CD4-positive, alpha-beta T cell (primary cell): ENCODE measurements around the gene RAVER1. TPM values are rescaled to one million over a fixed set of nuclear protein-coding genes. Genes with fewer than 3 reads are reported as not detected.
"Not testable (repeated sequence)": the region's sequence is repeated elsewhere in the genome, so short reads cannot be mapped to it uniquely, and the experiment has no call there.

ENCODE experiments used
- ATAC-seq: fragments of 200-7000 bp; cut with Tn5 transposase; one replicate; pipeline ENCODE4 v1.10.0; 2022; ENCODE audit warnings: mild to moderate bottlenecking; ENCODE audit not compliant: poor library complexity
- CTCF ChIA-PET: fragments of 350-600 bp; sonication (Branson Sonifier 250); formaldehyde crosslinking; loops from one replicate; lab custom pipeline; 2021; ENCODE audit warnings: antibody characterized with exemption, inconsistent platforms; lab: Charles Lee
- POLR2A ChIA-PET: fragments of 350-600 bp; sonication (Branson Sonifier 250); formaldehyde crosslinking; loops from one replicate; lab custom pipeline; 2021; ENCODE audit warnings: antibody characterized with exemption, inconsistent platforms; lab: Charles Lee
- DNase-seq, 14 experiments: peaks; one replicate each; pipeline ENCODE4 v3.0.0-alpha.2; 2013 to 2020; ENCODE audit warnings: mixed read lengths in 2 of 14
- H3K27ac ChIP-seq, 2 donors: one replicate each; pipeline versions ENCODE4 v1.5.1 to v1.7.0; 2013; ENCODE audit warnings: low read length in 2 of 2, low read depth in 1 of 2, mild to moderate bottlenecking in 1 of 2
- H3K27me3 ChIP-seq, 2 experiments: 1 replicate in 1 of 2; 2 replicates in 1 of 2; pipeline versions ENCODE4 v1.6.1 to v1.7.0; 2013; ENCODE audit warnings: low read length in 2 of 2, control low read depth in 1 of 2, mild to moderate bottlenecking in 1 of 2, moderate library complexity in 1 of 2; ENCODE audit not compliant: insufficient read depth in 2 of 2, control insufficient read depth in 1 of 2
- H3K36me3 ChIP-seq: one replicate; pipeline ENCODE4 v1.6.1; 2013; ENCODE audit warnings: low read length, control low read depth; ENCODE audit not compliant: insufficient read depth
- H3K4me1 ChIP-seq: one replicate; pipeline ENCODE4 v1.6.1; 2013; ENCODE audit warnings: low read length, control low read depth; ENCODE audit not compliant: insufficient read depth
- H3K4me3 ChIP-seq: one replicate; pipeline ENCODE4 v1.5.1; 2013; ENCODE audit warnings: mild to moderate bottlenecking, low read length, moderate library complexity
- H3K9me3 ChIP-seq, 2 experiments: 1 replicate in 1 of 2; 2 replicates in 1 of 2; pipeline versions ENCODE4 v1.6.1 to v1.7.0; 2013; ENCODE audit warnings: low read length in 2 of 2, mild to moderate bottlenecking in 2 of 2, control low read depth in 1 of 2, moderate library complexity in 1 of 2; ENCODE audit not compliant: control insufficient read depth in 1 of 2, insufficient read depth in 1 of 2
- H3K27ac Mint-ChIP-seq: one replicate; pipeline ENCODE4 v1.8.0; 2020; ENCODE audit warnings: mixed read lengths
- H3K27me3 Mint-ChIP-seq: one replicate; pipeline ENCODE4 v1.8.0; 2021; ENCODE audit warnings: mixed read lengths
- H3K36me3 Mint-ChIP-seq: one replicate; pipeline ENCODE4 v1.8.0; 2021; ENCODE audit warnings: low read depth, mixed read lengths
- H3K4me1 Mint-ChIP-seq: one replicate; pipeline ENCODE4 v1.8.0; 2021; ENCODE audit warnings: low read depth, mixed read lengths
- H3K4me3 Mint-ChIP-seq: one replicate; pipeline ENCODE4 v1.8.0; 2020; ENCODE audit warnings: mild to moderate bottlenecking, mixed read lengths
- H3K9me3 Mint-ChIP-seq: one replicate; pipeline ENCODE4 v1.8.0; 2020; ENCODE audit warnings: mixed read lengths
- intact Hi-C, 2 experiments: fragments of 100-400 bp; cut with DNase I in 1 of 2; cut with micrococcal nuclease in 1 of 2; formaldehyde crosslinking; loops; one replicate each; pipeline versions ENCODE4 v1.15.1 to v1.9.0; 2023 to 2025; cut with DNase I, micrococcal nuclease
- polyA plus RNA-seq, 2 donors: library from polyadenylated mRNA; unstranded; fragments of 120-200 nt; gene quantifications; one replicate each; pipeline ENCODE4 v1.2.1, GENCODE V29; 2013
- total RNA-seq, 174 experiments: library from RNA in 2 of 174; stranded (reverse) in 2 of 174; gene quantifications; one replicate each; pipeline ENCODE4 v1.2.3 and lab custom pipeline; 2021 to 2026
- TF ChIP-seq, protein P1 (sequence below): fragments of 200-600 bp; IDR thresholded peaks from one replicate; pipeline ENCODE4 v1.8.0; 2022; ENCODE audit warnings: antibody characterized with exemption, mild to moderate bottlenecking

The RAVER1 gene, protein sequence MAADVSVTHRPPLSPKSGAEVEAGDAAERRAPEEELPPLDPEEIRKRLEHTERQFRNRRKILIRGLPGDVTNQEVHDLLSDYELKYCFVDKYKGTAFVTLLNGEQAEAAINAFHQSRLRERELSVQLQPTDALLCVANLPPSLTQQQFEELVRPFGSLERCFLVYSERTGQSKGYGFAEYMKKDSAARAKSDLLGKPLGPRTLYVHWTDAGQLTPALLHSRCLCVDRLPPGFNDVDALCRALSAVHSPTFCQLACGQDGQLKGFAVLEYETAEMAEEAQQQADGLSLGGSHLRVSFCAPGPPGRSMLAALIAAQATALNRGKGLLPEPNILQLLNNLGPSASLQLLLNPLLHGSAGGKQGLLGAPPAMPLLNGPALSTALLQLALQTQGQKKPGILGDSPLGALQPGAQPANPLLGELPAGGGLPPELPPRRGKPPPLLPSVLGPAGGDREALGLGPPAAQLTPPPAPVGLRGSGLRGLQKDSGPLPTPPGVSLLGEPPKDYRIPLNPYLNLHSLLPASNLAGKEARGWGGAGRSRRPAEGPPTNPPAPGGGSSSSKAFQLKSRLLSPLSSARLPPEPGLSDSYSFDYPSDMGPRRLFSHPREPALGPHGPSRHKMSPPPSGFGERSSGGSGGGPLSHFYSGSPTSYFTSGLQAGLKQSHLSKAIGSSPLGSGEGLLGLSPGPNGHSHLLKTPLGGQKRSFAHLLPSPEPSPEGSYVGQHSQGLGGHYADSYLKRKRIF
- total RNA-seq, result 10 to 100 TPM; 20.5 to 21.3 TPM
- polyA plus RNA-seq (2013, experiment 1 of 2), result 29.7 TPM
- polyA plus RNA-seq (2013, experiment 2 of 2), result 31.5 TPM
- total RNA-seq (lab: John Stamatoyannopoulos, UW), result 16.1 to 78.7 (median 36.3) reads per million in 172 experiments

DNA sequence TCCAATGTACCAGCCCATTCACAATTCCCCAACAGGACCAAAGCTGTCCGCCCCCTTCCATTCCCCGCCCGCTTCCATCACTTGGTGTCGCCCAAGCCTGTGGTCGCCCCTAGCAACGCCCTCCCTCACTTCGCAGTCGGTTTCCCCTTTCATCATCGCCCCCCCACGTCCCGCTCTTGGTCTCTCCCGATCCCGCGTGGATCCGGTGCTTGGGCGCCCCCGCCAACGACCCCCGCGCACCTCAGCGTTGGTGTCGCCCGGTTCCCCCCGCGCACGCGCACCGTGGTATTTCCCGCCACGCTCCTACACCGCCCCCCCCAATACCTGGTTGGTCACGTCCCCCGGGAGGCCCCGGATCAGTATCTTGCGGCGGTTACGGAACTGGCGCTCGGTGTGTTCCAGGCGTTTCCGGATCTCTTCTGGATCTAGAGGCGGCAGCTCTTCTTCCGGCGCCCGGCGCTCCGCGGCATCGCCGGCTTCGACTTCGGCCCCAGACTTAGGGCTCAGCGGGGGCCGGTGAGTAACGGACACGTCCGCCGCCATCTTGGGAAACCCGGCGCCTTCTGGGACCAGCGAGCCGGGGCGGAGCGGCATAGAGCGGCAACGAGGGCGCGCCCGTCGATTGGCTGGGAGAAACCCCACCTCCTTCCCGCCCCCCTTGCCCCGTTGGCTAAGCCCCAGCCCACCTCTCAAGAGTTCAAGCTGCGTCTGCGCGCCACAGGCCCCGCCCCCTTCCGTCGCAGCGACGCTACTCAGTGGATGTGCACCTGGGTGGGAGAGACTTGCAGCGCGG lies at the start of gene RAVER1:
RAVER1 (minus strand) TSS at position 565 of the 793 bp plus-strand sequence; CDS start at position 543, 22 bp downstream.
- H3K4me3 Mint-ChIP-seq, result peak within 1 kb of the TSS; percentile 96
- peak within 1 kb of the TSS; percentile 91 for H3K4me3 ChIP-seq
- H3K36me3 Mint-ChIP-seq, result peaks cover 41% of the 10 kb centered on the region

DNA sequence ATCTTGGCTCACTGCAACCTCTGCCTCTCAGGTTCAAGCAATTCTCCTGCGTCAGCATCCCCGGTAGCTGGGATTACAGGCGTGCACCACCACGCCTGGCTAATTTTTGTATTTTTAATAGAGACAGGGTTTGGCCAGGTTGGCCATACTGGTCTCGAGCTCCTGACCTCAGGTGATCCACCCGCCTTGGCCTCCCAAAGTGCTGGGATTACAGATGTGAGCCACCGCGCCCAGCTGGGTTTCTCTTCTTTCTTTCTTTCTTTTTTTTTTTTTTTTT lies 49.8 kb upstream of the RAVER1 start:
- H3K4me3 ChIP-seq, H3K9me3 Mint-ChIP-seq, ATAC-seq, H3K27me3 ChIP-seq, H3K27ac Mint-ChIP-seq, DNase-seq, H3K4me3 Mint-ChIP-seq, H3K9me3 ChIP-seq, H3K27ac ChIP-seq, H3K27me3 Mint-ChIP-seq, CTCF ChIA-PET, H3K36me3 ChIP-seq: not testable (repeated sequence)
- peaks cover 25% of the 10 kb centered on the region for H3K4me1 ChIP-seq
- POLR2A ChIA-PET, result interaction anchor here (0.6 kb wide), 1 partner anchor 177 kb away, joined by 3 read pairs; no protein-coding TSS in a partner anchor
- peaks cover 19% of the 10 kb centered on the region for H3K36me3 Mint-ChIP-seq
- peaks cover 24% of the 10 kb centered on the region for H3K4me1 Mint-ChIP-seq
- intact Hi-C loops, result loop anchor here in 1 of 2 experiments (5.0 kb wide), 1 partner anchor 66 kb away; the partner anchor contains the start of gene FDX2

More for the DNA sequence above, at the start of gene RAVER1:
- peak within 1 kb of the TSS; percentile 87 to 91 for H3K27ac ChIP-seq
- ATAC-seq, result peak; percentile 96
- Mint-ChIP-seq H3K27me3 (no peaks in the 10 kb centered on the region), H3K27ac (peak within 1 kb of the TSS; percentile 92), H3K9me3 (no peaks in the 10 kb centered on the region), H3K4me1 (peaks cover 23% of the 10 kb centered on the region)
- CTCF ChIA-PET, result interaction anchor here (0.5 to 1.3 kb wide), 3 partner anchors 57 to 401 kb away, joined by 3 to 7 read pairs (median 6); no protein-coding TSS in a partner anchor
- DNase-seq, result peak; percentile 96 to 100 (median 98)
- H3K4me1 ChIP-seq, result peaks cover 54% of the 10 kb centered on the region
- TF ChIP-seq, protein P1, sequence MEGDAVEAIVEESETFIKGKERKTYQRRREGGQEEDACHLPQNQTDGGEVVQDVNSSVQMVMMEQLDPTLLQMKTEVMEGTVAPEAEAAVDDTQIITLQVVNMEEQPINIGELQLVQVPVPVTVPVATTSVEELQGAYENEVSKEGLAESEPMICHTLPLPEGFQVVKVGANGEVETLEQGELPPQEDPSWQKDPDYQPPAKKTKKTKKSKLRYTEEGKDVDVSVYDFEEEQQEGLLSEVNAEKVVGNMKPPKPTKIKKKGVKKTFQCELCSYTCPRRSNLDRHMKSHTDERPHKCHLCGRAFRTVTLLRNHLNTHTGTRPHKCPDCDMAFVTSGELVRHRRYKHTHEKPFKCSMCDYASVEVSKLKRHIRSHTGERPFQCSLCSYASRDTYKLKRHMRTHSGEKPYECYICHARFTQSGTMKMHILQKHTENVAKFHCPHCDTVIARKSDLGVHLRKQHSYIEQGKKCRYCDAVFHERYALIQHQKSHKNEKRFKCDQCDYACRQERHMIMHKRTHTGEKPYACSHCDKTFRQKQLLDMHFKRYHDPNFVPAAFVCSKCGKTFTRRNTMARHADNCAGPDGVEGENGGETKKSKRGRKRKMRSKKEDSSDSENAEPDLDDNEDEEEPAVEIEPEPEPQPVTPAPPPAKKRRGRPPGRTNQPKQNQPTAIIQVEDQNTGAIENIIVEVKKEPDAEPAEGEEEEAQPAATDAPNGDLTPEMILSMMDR, result no peak
- POLR2A ChIA-PET, result interaction anchor here (0.6 to 1.9 kb wide), 11 partner anchors 10 to 271 kb away, joined by 3 to 10 read pairs (median 5); partner anchors contain the start of genes FDX2, ICAM1, PPAN and TYK2
- peaks cover 48% of the 10 kb centered on the region for H3K36me3 ChIP-seq
- H3K27me3 ChIP-seq, result no peaks in the 10 kb centered on the region
- H3K9me3 ChIP-seq, result no peaks in the 10 kb centered on the region
- intact Hi-C loops, result loop anchor here (1.0 to 5.0 kb wide), 6 partner anchors 18 to 136 kb away; partner anchors contain the start of genes CDC37 (in 1 of the 2), ICAM4 (in 1 of the 2), ICAM5 (in 1 of the 2) and TYK2 (in 1 of the 2)

DNA sequence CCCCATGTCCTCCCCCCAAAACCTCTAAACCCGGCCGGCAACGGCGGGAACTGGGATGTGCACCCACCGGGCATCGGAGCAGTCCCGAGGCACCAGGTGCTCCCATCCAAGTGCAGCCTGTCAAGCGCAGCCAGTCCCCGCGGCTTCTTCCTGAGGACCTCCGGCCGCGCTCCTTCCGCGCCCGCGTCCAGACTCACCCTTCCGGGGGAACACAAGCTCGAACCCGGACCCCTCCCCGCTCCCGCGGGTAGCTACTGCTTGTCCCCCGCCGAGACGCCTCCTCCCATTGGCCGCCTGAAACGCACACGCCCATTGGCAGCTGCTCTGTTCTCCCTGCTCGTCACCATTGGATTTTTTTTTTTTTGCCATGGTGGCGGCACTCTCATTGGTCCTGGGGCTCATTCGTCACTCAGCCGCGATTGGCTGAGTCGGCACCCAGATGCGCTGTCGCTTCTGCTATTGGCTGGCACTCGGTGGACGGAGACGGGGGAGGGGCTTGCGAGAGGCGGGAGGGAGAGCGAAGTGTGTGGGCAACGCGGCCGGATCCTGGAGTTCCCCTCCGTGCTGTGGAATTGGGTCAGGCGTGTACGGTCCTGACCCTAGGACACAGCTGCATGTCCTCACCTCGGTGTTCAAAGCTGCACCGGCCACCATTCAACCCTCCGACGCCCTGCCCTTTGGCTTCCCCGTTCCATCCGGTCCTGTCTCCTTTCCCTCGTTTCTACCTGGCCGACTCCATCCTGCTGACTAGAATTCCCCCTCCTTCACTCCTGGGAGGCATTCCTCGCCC lies 47.2 kb upstream of the RAVER1 start, which contains the start of gene TYK2:
TYK2 (minus strand) TSS at position 260 of the 790 bp plus-strand sequence. CDS start 2,166 bp downstream, outside the sequence.
- Histone ChIP-seq H3K36me3 (peaks cover 14% of the 10 kb centered on the region), H3K4me3 (peak within 1 kb of the TSS; percentile 81), H3K27me3 (no peaks in the 10 kb centered on the region), H3K9me3 (no peaks in the 10 kb centered on the region), H3K27ac (peak within 1 kb of the TSS; percentile 81 to 84), H3K4me1 (peaks cover 25% of the 10 kb centered on the region)
- intact Hi-C loops, result loop anchor here in 1 of 2 experiments (1.0 to 5.0 kb wide), 2 partner anchors 47 to 63 kb away; partner anchors contain the start of genes FDX2 and RAVER1
- ChIA-PET POLR2A (interaction anchor here (0.6 to 3.7 kb wide), 10 partner anchors 8 to 248 kb away, joined by 3 to 51 read pairs (median 4); partner anchors contain the start of genes ICAM1 and RAVER1), CTCF (interaction anchor here (0.5 to 2.0 kb wide), 7 partner anchors 8 to 122 kb away, joined by 3 to 12 read pairs (median 8); partner anchors contain the start of gene ICAM1)
- Mint-ChIP-seq H3K36me3 (peaks cover 27% of the 10 kb centered on the region), H3K27ac (peak within 1 kb of the TSS; percentile 77), H3K27me3 (no peaks in the 10 kb centered on the region), H3K4me1 (peaks cover 24% of the 10 kb centered on the region), H3K4me3 (peak within 1 kb of the TSS; percentile 92), H3K9me3 (no peaks in the 10 kb centered on the region)
- peak; percentile 96 for ATAC-seq
- peak; percentile 88 to 99 (median 95) for DNase-seq
- TF ChIP-seq, protein P1, result no peak
